Activated naive CD8-positive, alpha-beta T cell treated with anti-CD3 and anti-CD28 coated beads, Interleukin-2, amount 50 U/mL, for 24 hours (primary cell): ENCODE measurements around the gene HTRA3.
A peak's percentile ranks its signal among the peaks of the same experiment; 100 is the strongest.

Source experiments
- ATAC-seq: fragments of 150-1000 bp; cut with Tn5 transposase; one replicate; pipeline ENCODE4 v1.10.0; 2021
- DNase-seq: peaks from one replicate; pipeline ENCODE4 v3.0.0; 2021
- H3K27ac Mint-ChIP-seq: one replicate; pipeline ENCODE4 v1.8.0; 2021; ENCODE audit warnings: mild to moderate bottlenecking, mixed read lengths
- H3K27me3 Mint-ChIP-seq: one replicate; pipeline ENCODE4 v1.8.0; 2021; ENCODE audit warnings: mixed read lengths
- H3K36me3 Mint-ChIP-seq: one replicate; pipeline ENCODE4 v1.8.0; 2021; ENCODE audit warnings: low read depth, mixed read lengths
- H3K4me1 Mint-ChIP-seq: one replicate; pipeline ENCODE4 v1.8.0; 2021; ENCODE audit warnings: mixed read lengths
- H3K4me3 Mint-ChIP-seq: one replicate; pipeline ENCODE4 v1.8.0; 2021; ENCODE audit warnings: mild to moderate bottlenecking, moderate library complexity, mixed read lengths
- H3K9me3 Mint-ChIP-seq: one replicate; pipeline ENCODE4 v1.8.0; 2021; ENCODE audit warnings: mixed read lengths

The HTRA3 gene

DNA sequence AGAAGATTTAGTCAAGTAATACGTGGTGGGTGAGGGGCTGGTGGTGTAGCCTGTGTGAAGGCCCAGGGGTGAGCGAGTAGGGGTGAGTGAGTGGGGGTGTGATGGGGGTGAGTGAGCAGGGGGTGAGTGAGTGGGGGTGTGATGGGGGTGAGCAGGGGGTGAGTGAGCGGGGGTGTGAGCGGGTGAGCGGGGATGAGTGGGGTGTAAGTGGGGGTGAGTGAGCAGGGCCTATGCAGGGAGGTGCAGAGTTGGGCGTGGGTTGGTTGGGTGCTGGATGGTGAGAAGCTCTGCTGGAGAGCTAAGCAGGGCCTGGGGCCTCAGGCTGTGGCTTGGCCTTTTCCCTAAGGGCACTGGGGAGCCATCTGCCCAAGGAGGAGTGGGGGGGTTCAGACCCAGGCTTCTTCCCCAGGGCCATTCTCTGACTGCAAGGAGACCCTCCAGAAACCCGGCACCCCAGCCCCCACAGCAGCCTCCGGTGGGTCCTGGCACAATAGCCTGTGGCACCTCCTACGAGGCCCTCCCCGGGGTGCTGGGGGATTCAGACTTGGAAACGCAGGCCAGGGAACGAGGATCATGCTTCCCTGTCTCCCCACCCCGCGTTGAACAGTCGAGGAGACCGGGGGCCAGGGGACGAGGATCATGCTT, 40.1 kb upstream of the HTRA3 start:
- peak overlapping the region; percentile 83 for H3K27ac Mint-ChIP-seq
- peaks cover 3% of the 10 kb centered on the region for H3K27me3 Mint-ChIP-seq
- H3K4me1 Mint-ChIP-seq, result peaks cover 30% of the 10 kb centered on the region
- ATAC-seq, result no peak
- no peak overlapping the region for H3K4me3 Mint-ChIP-seq
- no peaks in the 10 kb centered on the region for H3K9me3 Mint-ChIP-seq
- peak; percentile 16 for DNase-seq
- H3K36me3 Mint-ChIP-seq, result no peaks in the 10 kb centered on the region

DNA sequence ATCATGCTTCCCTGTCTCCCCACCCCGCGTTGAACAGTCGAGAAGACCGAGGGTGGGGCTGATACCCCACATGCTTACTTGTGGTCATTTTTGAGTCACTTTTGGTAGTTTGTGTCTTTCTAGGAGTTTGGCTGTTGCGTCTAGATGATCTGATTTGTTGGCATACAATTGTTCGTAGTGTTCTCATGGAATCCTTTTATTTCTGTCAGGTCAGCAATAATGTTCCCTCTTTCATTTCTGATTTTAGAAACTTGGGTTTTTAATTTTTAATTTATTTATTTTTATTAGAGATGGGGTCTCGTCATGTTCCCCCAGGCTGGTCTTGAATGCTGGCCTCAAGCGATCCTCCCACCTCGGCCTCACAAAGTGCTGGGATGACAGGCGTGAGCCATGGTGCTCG, 39.5 kb upstream of the HTRA3 start:
- no peak for ATAC-seq
- H3K27ac Mint-ChIP-seq, result no peak overlapping the region
- no peak for DNase-seq
- H3K9me3 Mint-ChIP-seq, result no peaks in the 10 kb centered on the region
- peaks cover 3% of the 10 kb centered on the region for H3K27me3 Mint-ChIP-seq
- H3K36me3 Mint-ChIP-seq, result no peaks in the 10 kb centered on the region
- peaks cover 25% of the 10 kb centered on the region for H3K4me1 Mint-ChIP-seq
- no peak overlapping the region for H3K4me3 Mint-ChIP-seq

DNA sequence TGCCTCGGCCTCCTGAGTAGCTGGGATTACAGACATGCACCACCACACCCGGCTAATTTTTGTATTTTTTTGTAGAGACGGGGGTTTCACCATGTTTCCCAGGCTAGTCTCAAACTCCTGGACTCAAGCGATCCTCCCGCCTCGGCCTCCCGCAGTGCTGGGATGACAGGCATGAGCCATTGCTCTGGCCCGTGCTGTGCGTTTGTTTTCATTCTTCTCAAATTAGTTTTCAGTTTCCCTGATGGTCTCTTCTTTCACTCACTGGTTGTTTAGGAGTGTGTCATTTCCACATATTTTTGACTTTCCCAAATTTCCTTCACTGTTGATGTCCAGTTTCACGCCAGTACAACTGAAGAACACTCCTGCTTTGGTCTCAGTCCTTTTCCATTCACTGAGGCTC, 38.7 kb upstream of the HTRA3 start:
- Mint-ChIP-seq H3K4me3 (no peak overlapping the region), H3K27me3 (peaks cover 3% of the 10 kb centered on the region), H3K4me1 (peaks cover 25% of the 10 kb centered on the region), H3K36me3 (no peaks in the 10 kb centered on the region), H3K27ac (no peak overlapping the region), H3K9me3 (no peaks in the 10 kb centered on the region)
- ATAC-seq, result no peak
- DNase-seq, result no peak

DNA sequence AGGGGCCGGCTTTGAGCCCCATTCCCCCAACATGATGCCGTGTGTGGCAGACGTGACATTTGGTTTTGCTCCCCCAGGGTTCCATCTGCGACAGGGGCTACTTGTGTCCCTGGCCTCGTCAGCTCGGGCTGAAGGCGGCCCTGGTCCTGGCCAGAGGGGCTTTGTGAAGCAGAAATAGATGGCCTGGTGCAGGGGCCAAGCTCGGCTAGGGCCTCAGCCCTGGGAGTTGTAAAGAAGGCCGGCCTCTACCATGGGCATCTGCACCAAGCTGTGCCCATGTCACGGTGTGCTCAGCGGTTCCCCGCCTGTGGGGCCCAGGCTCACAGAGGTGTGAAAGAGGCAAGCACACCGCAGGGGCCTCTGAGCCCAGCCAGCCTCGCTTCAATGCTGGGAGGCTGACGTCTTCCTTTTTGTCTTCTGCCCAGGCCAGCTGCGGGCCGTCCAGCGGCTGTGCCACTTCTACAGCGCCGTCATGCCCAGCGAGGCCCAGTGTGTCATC, 38.0 kb upstream of the HTRA3 start:
- H3K36me3 Mint-ChIP-seq, result no peaks in the 10 kb centered on the region
- peaks cover 22% of the 10 kb centered on the region for H3K4me1 Mint-ChIP-seq
- no peak overlapping the region for H3K27ac Mint-ChIP-seq
- no peaks in the 10 kb centered on the region for H3K9me3 Mint-ChIP-seq
- DNase-seq (no peak), ATAC-seq (no peak)
- H3K27me3 Mint-ChIP-seq, result peaks cover 3% of the 10 kb centered on the region
- no peak overlapping the region for H3K4me3 Mint-ChIP-seq

DNA sequence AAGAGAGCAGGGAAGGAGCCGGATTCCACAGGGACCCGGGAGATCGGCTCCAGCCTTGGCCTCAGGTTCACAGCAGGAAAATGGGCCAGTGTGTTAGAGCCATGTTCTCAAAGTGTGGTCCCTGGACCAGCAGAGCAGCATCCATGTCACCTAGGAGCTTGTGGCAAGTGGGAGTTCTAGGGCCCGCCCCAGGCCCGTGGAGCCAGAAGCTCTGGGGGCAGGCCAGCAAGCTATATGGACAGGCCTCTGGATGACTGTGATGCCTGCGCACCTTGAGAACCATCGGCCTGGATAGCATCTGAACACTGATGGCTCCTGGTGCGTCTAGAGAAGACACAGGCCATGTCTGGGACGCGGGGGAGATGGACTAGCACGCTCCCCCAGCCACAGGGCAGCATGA, 36.8 kb upstream of the HTRA3 start:
- Mint-ChIP-seq H3K4me3 (no peak overlapping the region), H3K4me1 (peaks cover 21% of the 10 kb centered on the region), H3K27ac (no peak overlapping the region), H3K36me3 (no peaks in the 10 kb centered on the region), H3K27me3 (peaks cover 3% of the 10 kb centered on the region), H3K9me3 (no peaks in the 10 kb centered on the region)
- no peak for ATAC-seq
- DNase-seq, result no peak

DNA sequence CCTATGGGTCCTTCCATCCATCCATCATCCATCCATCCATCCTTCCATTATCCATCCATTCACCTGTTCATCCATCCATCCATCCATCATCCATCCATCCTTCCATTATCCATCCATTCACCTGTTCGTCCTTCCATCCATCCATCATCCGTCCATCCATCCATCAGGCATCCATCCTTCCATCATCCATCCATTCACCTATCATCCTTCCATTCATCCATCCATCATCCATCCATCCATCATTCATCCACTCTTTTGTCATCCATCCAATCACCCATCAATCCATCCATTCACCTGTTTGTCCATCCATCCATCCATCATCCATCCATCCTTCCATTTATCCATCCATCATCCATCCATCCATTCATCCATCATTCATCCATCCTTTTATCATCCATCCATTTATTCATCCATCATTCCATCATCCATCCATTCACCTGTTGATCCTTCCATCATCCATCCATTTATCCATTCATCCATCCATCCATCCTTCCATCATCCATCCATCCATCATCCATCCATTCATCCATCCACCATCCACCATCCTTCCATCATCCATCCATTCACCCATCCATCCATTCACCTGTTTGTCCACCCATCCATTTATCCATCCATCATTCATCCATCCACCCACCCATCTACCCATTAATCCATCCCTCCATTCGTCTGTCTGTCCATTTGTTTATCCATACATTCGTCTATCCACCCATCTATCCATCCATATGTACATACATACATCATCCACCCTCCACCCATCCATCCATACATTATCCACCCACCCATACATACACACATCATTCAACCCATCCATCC, 35.7 kb upstream of the HTRA3 start:
- Mint-ChIP-seq H3K9me3 (no peaks in the 10 kb centered on the region), H3K4me3 (no peak overlapping the region), H3K27me3 (peaks cover 3% of the 10 kb centered on the region)

DNA sequence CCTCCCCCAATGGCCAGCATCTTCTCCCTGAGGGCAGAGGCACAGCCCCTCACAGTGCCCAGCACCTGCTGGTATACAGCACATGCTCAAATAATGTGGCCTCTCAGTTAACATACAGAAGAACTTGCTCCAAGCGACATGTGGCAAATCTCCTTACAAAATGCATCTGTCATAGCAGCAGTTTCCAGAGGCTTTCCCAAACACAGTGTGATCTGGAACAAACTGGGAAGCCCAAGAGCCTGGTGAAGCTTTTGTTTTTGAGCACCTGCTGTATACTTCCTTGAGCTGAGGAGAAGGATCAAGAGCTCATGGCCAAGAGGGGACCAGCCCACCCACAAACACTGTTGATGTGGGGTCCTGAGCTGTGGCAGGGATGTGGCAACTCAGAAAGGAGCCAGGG, 34.8 kb upstream of the HTRA3 start:
- ATAC-seq, result no peak
- peaks cover 3% of the 10 kb centered on the region for H3K27me3 Mint-ChIP-seq
- H3K27ac Mint-ChIP-seq, result no peak overlapping the region

More for the DNA sequence above, 35.7 kb upstream of the HTRA3 start:
- Mint-ChIP-seq H3K4me1 (peaks cover 12% of the 10 kb centered on the region), H3K27ac (no peak overlapping the region), H3K36me3 (no peaks in the 10 kb centered on the region)
- DNase-seq (no peak), ATAC-seq (no peak)

DNA sequence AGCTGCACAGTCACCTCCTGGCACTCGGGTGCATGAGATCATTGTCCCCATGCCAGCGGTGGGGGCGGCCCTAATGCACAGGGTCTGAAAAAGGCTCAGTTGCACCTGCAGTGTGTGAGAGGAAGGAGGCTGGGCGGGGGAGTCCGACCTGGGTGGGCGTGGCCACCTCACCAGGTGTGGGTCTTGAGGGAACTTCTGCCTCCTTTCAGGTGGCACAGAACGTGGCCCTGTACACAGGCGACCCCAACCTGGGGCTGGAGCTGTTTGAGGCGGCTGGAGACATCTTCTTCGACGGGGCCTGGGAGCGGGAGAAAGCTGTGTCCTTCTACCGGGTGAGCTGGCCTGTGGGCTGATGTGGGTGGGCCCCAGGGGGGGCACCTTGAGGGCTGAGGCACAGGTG, 34.3 kb upstream of the HTRA3 start:
- H3K27me3 Mint-ChIP-seq, result peaks cover 3% of the 10 kb centered on the region
- H3K36me3 Mint-ChIP-seq, result no peaks in the 10 kb centered on the region
- peaks cover 6% of the 10 kb centered on the region for H3K4me1 Mint-ChIP-seq
- ATAC-seq (no peak), DNase-seq (no peak)
- no peak overlapping the region for H3K27ac Mint-ChIP-seq
- H3K9me3 Mint-ChIP-seq, result no peaks in the 10 kb centered on the region
- no peak overlapping the region for H3K4me3 Mint-ChIP-seq

More for the DNA sequence above, 34.8 kb upstream of the HTRA3 start:
- no peak for DNase-seq
- Mint-ChIP-seq H3K4me3 (no peak overlapping the region), H3K9me3 (no peaks in the 10 kb centered on the region), H3K36me3 (no peaks in the 10 kb centered on the region), H3K4me1 (peaks cover 7% of the 10 kb centered on the region)

DNA sequence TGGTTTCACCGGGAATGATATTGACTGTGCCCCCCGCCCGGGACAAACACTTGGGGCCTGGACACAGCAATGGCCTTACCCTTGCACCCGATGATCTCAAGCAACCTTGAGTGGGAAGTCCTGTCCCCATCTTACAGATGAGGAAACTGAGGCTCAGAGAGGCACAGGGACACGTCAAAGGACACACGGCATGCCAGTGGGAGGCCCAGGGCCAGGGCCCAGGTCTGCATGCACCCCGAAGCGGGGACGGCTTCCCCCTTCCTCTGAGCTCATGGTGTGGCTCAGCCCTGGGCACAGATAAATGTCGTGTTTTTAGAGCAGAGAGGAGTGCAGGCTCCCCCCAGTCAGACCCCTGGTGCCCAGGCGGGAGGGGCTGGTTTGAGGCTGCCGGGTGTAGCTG, 33.9 kb upstream of the HTRA3 start:
- Mint-ChIP-seq H3K36me3 (no peaks in the 10 kb centered on the region), H3K4me1 (peaks cover 2% of the 10 kb centered on the region), H3K9me3 (no peaks in the 10 kb centered on the region), H3K27ac (no peak overlapping the region), H3K4me3 (no peak overlapping the region), H3K27me3 (no peaks in the 10 kb centered on the region)
- no peak for ATAC-seq
- DNase-seq, result no peak

DNA sequence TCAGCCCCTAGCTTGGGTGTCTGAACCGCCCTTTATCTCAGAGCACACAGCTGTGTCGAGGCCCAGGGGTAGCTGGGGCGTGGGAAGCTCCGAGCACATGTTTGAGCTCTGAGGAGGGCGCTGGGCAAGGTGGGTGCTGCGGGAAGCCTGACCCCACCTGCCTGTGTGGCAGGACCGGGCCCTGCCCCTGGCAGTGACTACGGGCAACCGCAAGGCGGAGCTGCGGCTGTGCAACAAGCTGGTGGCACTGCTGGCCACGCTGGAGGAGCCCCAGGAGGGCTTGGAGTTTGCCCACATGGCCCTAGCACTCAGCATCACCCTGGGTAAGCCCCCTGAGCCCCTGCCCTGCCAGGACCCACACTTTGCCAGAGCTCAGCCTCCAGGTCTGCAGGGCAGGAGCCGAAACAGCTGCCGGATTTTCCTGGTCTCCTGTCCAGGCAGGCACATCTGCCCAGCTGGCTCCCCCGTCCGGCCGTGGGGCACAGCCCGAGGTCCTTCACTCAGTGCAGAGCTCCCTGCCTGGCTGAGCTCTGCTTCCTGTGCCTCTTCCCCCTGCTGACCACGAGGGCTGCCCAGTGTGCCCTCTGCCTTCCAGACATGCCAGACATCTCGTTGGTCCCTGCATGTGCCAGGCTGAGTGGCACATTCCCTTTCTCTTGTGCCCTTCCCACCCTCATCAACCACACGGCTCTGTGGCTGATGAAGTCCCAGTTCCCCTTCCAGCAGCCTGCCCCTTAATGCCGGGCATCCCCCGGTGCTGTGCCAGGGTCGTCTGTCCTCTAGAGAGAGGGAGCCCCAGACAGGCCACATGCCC, 33.2 kb upstream of the HTRA3 start:
- Mint-ChIP-seq H3K27ac (no peak overlapping the region), H3K4me1 (no peaks in the 10 kb centered on the region), H3K27me3 (no peaks in the 10 kb centered on the region), H3K9me3 (no peaks in the 10 kb centered on the region), H3K4me3 (no peak overlapping the region), H3K36me3 (no peaks in the 10 kb centered on the region)
- no peak for DNase-seq
- ATAC-seq, result no peak

DNA sequence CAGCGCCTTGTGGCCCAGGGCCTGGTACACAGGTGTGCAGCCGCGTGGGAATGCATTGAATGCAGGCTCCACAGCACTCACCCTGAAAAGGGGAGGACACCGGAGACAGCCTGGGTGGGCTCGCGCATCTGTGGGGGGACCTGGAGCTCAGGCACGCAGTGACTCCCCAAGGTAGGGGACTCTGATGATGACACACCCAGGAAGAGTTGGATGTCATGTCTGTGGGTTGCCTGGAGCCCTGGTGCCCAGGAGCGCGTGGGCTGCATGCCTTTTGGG, 32.7 kb upstream of the HTRA3 start:
- peaks cover 3% of the 10 kb centered on the region for H3K4me1 Mint-ChIP-seq
- no peaks in the 10 kb centered on the region for H3K9me3 Mint-ChIP-seq
- DNase-seq (no peak), ATAC-seq (no peak)
- H3K36me3 Mint-ChIP-seq, result no peaks in the 10 kb centered on the region
- H3K27me3 Mint-ChIP-seq, result no peaks in the 10 kb centered on the region
- no peak overlapping the region for H3K4me3 Mint-ChIP-seq
- H3K27ac Mint-ChIP-seq, result no peak overlapping the region

DNA sequence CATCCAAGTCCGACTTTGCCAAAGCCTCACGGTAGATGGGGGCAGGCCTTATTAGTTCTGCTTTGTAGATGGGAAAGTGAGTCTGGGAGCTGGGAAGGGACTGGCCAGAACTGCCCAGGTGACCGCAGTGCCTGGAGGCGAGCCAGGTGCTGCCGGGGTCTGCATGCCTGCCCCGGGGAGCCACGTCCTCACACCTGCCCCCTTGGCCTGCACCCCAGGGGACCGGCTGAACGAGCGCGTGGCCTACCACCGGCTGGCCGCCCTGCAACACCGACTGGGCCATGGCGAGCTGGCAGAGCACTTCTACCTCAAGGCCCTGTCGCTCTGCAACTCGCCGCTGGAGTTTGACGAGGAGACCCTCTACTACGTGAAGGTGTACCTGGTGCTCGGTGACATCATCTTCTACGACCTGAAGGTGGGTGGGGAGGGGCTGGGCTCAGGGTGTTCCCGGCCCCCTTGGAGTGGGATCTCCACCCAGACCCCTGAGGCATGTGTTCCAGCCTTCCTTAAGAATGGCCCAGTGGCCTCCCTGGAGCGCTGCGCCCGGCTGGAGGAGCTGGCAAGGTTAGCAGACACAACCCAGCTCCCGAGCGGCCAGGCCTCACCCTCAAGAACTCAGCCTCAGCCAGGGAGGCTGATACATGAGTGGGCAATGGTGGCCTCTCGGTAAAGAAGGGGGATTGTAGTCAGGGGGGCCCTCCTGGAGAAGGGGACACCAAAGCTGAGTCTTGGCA, 32.1 kb upstream of the HTRA3 start:
- no peaks in the 10 kb centered on the region for H3K27me3 Mint-ChIP-seq
- DNase-seq (no peak), ATAC-seq (no peak)
- H3K4me3 Mint-ChIP-seq, result no peak overlapping the region
- H3K36me3 Mint-ChIP-seq, result no peaks in the 10 kb centered on the region
- H3K9me3 Mint-ChIP-seq, result no peaks in the 10 kb centered on the region
- no peak overlapping the region for H3K27ac Mint-ChIP-seq
- peaks cover 5% of the 10 kb centered on the region for H3K4me1 Mint-ChIP-seq

DNA sequence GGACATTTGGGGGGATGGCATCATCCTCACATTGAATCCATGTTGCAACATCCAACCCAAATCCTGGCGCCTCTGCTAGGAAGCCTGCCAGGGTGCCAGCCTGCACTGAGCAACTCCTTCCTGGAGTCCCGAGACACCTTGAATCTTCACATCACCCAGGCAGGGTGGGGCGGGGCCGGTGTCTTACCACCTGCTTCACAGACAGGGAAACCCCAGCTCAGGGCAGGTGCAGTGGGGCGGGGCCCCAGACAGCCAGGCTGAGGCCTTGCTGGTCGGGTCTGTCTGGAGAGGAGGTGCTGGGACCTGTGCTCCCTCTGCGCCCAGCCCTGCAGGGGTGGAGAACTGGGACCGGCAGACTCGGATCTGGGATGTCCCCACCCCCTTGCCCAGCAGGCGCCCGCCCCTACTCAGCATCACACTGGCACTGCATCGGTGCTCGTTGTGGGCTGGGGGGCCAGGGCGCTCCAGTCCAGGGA, 31.5 kb upstream of the HTRA3 start:
- H3K9me3 Mint-ChIP-seq, result no peaks in the 10 kb centered on the region
- H3K4me3 Mint-ChIP-seq, result no peak overlapping the region
- H3K27me3 Mint-ChIP-seq, result no peaks in the 10 kb centered on the region
- H3K4me1 Mint-ChIP-seq, result peaks cover 5% of the 10 kb centered on the region
- ATAC-seq (no peak), DNase-seq (no peak)
- H3K27ac Mint-ChIP-seq, result no peak overlapping the region
- no peaks in the 10 kb centered on the region for H3K36me3 Mint-ChIP-seq

DNA sequence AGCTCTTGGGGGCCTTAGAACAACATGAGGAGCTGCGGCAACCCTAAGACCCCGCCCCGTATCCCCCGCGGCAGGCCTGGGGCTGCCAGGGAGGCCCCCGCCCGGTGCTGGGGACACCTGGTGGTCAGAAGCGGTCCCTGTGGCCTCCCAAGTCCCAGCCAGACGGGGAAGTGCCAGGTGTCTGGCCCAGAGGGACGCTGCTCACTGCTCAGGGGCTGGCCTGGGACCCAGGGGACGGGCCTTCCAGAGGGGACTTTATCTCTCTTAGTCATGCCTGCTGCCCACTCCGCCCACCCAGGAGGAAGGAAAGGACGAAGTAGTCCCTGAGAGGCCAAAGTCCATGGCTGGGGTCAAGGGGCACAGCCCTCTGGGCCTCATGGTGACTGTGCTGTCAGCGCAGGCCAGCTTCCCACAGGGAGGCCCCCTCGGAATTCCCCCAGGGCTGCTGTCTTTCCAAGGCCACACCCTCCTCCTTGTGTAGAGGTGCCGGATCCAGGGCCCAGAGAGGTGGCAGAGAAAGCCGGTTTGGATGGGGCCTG, 31.0 kb upstream of the HTRA3 start:
- no peaks in the 10 kb centered on the region for H3K27me3 Mint-ChIP-seq
- no peak overlapping the region for H3K4me3 Mint-ChIP-seq
- H3K9me3 Mint-ChIP-seq, result no peaks in the 10 kb centered on the region
- ATAC-seq, result no peak
- H3K4me1 Mint-ChIP-seq, result peaks cover 5% of the 10 kb centered on the region
- no peaks in the 10 kb centered on the region for H3K36me3 Mint-ChIP-seq
- no peak overlapping the region for H3K27ac Mint-ChIP-seq
- no peak for DNase-seq
